Ecto neural progenitor cell (in vitro differentiated cells): ENCODE measurements around the gene NIM1K.
"Not testable (repeated sequence)": the region's sequence is repeated elsewhere in the genome, so short reads cannot be mapped to it uniquely, and the experiment has no call there.

Source experiments
- DNase-seq: peaks from one replicate; pipeline ENCODE4 v3.0.0-alpha.2; 2018; ENCODE audit warnings: low spot score

The NIM1K gene

DNA sequence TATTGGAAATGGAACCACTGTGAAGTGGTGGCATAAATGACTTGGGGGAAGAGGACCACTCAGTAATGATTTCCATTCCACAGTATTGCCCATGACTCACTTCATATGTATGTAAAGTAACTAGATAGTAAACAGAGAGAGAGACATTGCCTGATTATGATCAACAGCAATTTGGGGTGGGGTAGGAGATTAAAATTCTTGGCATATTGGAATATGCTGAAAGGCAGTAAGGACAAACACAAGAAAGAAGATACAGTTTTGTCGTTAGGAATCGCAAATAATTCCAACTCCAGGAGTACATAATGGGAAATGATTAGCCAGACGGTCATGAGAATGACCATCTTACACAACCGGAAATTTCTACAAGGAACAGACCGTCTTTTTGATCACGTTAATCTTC lies 122.7 kb downstream of the NIM1K start:
- no peak for DNase-seq

- DNase-seq = no peak
Observed at GRCh38 chr5:43315263-43315662, 123.2 kb downstream of the NIM1K start.

- no peak for DNase-seq
Observed at GRCh38 chr5:43315682-43316081, 123.7 kb downstream of the NIM1K start.

- DNase-seq = no peak
Observed at GRCh38 chr5:43316421-43316820, 124.4 kb downstream of the NIM1K start.

GRCh38 chr5:43320846-43321245 lies 128.8 kb downstream of the NIM1K start:
- no peak for DNase-seq

DNA sequence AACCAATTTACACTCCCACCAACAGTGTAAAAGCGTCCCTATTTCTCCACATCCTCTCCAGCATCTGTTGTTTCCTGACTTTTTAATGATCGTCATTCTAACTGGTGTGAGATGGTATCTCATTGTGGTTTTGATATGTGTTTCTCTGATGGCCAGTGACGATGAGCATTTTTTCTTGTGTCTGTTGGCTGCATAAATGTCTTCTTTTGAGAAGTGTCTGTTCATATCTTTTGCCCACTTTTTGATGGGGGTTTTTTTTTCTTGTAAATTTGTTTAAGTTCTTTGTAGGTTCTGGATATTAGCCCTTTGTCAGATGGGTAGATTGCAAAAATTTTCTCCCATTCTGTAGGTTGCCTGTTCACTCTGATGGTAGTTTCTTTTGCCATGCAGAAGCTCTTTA lies 131.5 kb downstream of the NIM1K start:
- not testable (repeated sequence) for DNase-seq

GRCh38 chr5:43325624-43326023 lies 133.6 kb downstream of the NIM1K start:
- DNase-seq = not testable (repeated sequence)
